ENCODE results near the gene KCNAB1.

- TF ChIP-seq CTCF (IDR thresholded peaks at IDR 0.05; ENCODE audit: control extremely low read depth in 1 of 3, insufficient read depth in 1 of 3, low read depth in 1 of 3, low read length in 3 of 3) (no peak), CBX5 (IDR thresholded peaks at IDR 0.05; ENCODE audit: low read depth, low read length) (no peak), SUZ12 (IDR thresholded peaks at IDR 0.05; ENCODE audit: low read length) (no peak), EP300 (IDR thresholded peaks at IDR 0.05; ENCODE audit: borderline replicate concordance in 1 of 2, low read depth in 2 of 2, low read length in 2 of 2) (no peak), CHD1 (IDR thresholded peaks at IDR 0.05; ENCODE audit: low read depth, low read length) (no peak), EZH2 (IDR thresholded peaks at IDR 0.05; ENCODE audit: low read depth, low read length, severe bottlenecking) (no peak), SAP30 (IDR thresholded peaks at IDR 0.05; ENCODE audit: insufficient read depth, insufficient replicate concordance, low read length) (no peak), ATF2 (IDR thresholded peaks at IDR 0.05; ENCODE audit: low read length) (no peak), RAD21 (IDR thresholded peaks at IDR 0.05 in 1 of 2, conservative IDR thresholded peaks at IDR 0.05 in 1 of 2; ENCODE audit: low read depth in 2 of 2, low read length in 2 of 2) (no peak), HDAC2 (IDR thresholded peaks at IDR 0.05; ENCODE audit: borderline replicate concordance in 1 of 2, low read depth in 2 of 2, low read length in 2 of 2) (no peak)
These were observed 247.8 kb downstream of the KCNAB1 start for GRCh38 chr3:156368189-156368588.

All from H1 (cell line).